IMR-90 (cell line): ENCODE data around the gene IFNAR2. TPM values are rescaled to one million over a fixed set of nuclear protein-coding genes. Genes with fewer than 3 reads are reported as not detected.

Experiments used
- ATAC-seq: fragments of 200-7000 bp; cut with Tn5 transposase; 2 replicates; pipeline ENCODE4 v1.9.1; 2020; ENCODE audit warnings: low read depth, mild to moderate bottlenecking, moderate library complexity
- BruUV-seq: library from RNA; stranded (reverse); fragments of 400-500 nt; replicated peaks from 2 replicates; lab custom pipeline; 2021; lab: Mats Ljungman, UMichigan
- CTCF ChIA-PET: fragments of 300-600 bp; formaldehyde crosslinking; extraction: SDS; loops from one replicate; lab custom pipeline; 2021; ENCODE audit warnings: antibody characterized with exemption; lab: Yijun Ruan, JAX
- POLR2A ChIA-PET: fragments of 300-600 bp; sonication (Branson Sonifier 250); formaldehyde crosslinking; loops from one replicate; lab custom pipeline; 2022; ENCODE audit warnings: antibody characterized with exemption; ENCODE audit not compliant: unreplicated experiment; lab: Charles Lee
- DNase-seq: peaks from one replicate; pipeline ENCODE4 v3.0.0; 2013
- H2AFZ ChIP-seq: replicated peaks from 2 replicates; pipeline ENCODE3; 2013; ENCODE audit warnings: low read length, mild to moderate bottlenecking; ENCODE audit not compliant: poor library complexity
- H2AK5ac ChIP-seq: 2 replicates; pipeline ENCODE4 v1.6.1; 2013; ENCODE audit warnings: low read depth, low read length, inconsistent platforms
- H2AK9ac ChIP-seq: replicated peaks from 2 replicates; pipeline ENCODE3; 2013; ENCODE audit warnings: mild to moderate bottlenecking, low read depth, low read length, moderate library complexity; ENCODE audit not compliant: poor library complexity
- H2BK120ac ChIP-seq: 2 replicates; pipeline ENCODE4 v1.6.1; 2013; ENCODE audit warnings: low read depth, low read length, inconsistent platforms
- H2BK15ac ChIP-seq: 3 replicates; pipeline ENCODE4 v1.6.1; 2013; ENCODE audit warnings: low read depth, low read length, inconsistent platforms
- H2BK20ac ChIP-seq: 2 replicates; pipeline ENCODE4 v1.6.1; 2013; ENCODE audit warnings: low read depth, mild to moderate bottlenecking, inconsistent platforms, low read length, moderate library complexity
- H2BK5ac ChIP-seq: 2 replicates; pipeline ENCODE4 v1.6.1; 2013; ENCODE audit warnings: mild to moderate bottlenecking, low read depth, low read length, inconsistent platforms; ENCODE audit not compliant: poor library complexity, severe bottlenecking
- H3K14ac ChIP-seq: replicated peaks from 2 replicates; pipeline ENCODE4 v1.6.1; 2013; ENCODE audit warnings: low read depth, low read length, inconsistent platforms
- H3K18ac ChIP-seq: 2 replicates; pipeline ENCODE4 v1.6.1; 2013; ENCODE audit warnings: low read depth, low read length, control low read depth
- H3K23ac ChIP-seq: 2 replicates; pipeline ENCODE4 v1.6.1; 2013; ENCODE audit warnings: low read depth, low read length, inconsistent platforms
- H3K27ac ChIP-seq: 2 replicates; pipeline ENCODE4 v1.5.1; 2013; ENCODE audit warnings: mild to moderate bottlenecking, control low read depth, low read length; ENCODE audit not compliant: insufficient read depth
- H3K27me3 ChIP-seq: 2 replicates; pipeline ENCODE4 v1.6.1; 2013; ENCODE audit warnings: low read length; ENCODE audit not compliant: control insufficient read depth, insufficient read depth
- H3K36me3 ChIP-seq: 2 replicates; pipeline ENCODE4 v1.6.1; 2013; ENCODE audit warnings: low read length, mixed read lengths; ENCODE audit not compliant: control insufficient read depth, insufficient read depth
- H3K4ac ChIP-seq: 2 replicates; pipeline ENCODE4 v1.6.1; 2013; ENCODE audit warnings: low read depth, low read length, inconsistent platforms
- H3K4me1 ChIP-seq: 2 replicates; pipeline ENCODE4 v1.6.1; 2013; ENCODE audit warnings: low read length, mixed read lengths; ENCODE audit not compliant: control insufficient read depth, insufficient read depth
- H3K4me2 ChIP-seq: 2 replicates; pipeline ENCODE4 v1.6.1; 2013; ENCODE audit warnings: low read depth, mild to moderate bottlenecking, control low read depth, low read length, moderate library complexity
- H3K4me3 ChIP-seq: 2 replicates; pipeline ENCODE4 v1.5.1; 2013; ENCODE audit warnings: low read depth, mild to moderate bottlenecking, control low read depth, low read length, moderate library complexity; ENCODE audit not compliant: insufficient read depth
- H3K56ac ChIP-seq: 2 replicates; pipeline ENCODE4 v1.6.1; 2013; ENCODE audit warnings: low read length, inconsistent platforms; ENCODE audit not compliant: insufficient read depth; ENCODE audit errors: extremely low read depth
- H3K79me1 ChIP-seq, 2 experiments: 2 replicates each; pipeline ENCODE4 v1.6.1; 2013; ENCODE audit warnings: low read length in 2 of 2, inconsistent platforms in 1 of 2, low read depth in 1 of 2
- H3K9ac ChIP-seq: 2 replicates; pipeline ENCODE4 v1.6.1; 2013; ENCODE audit warnings: low read depth, low read length, control low read depth
- H3K9me1 ChIP-seq: 2 replicates; pipeline ENCODE4 v1.6.1; 2013; ENCODE audit warnings: low read length, inconsistent platforms; ENCODE audit not compliant: insufficient read depth
- H3K9me3 ChIP-seq: 2 replicates; pipeline ENCODE4 v1.6.1; 2013; ENCODE audit warnings: low read length; ENCODE audit not compliant: control insufficient read depth, insufficient read depth
- H4K20me1 ChIP-seq: 2 replicates; pipeline ENCODE4 v1.6.1; 2013; ENCODE audit warnings: low read length, inconsistent platforms; ENCODE audit not compliant: insufficient read depth
- H4K5ac ChIP-seq: 2 replicates; pipeline ENCODE4 v1.6.1; 2013; ENCODE audit warnings: mild to moderate bottlenecking, low read depth, low read length, control low read depth
- H4K8ac ChIP-seq, 2 experiments: 2 replicates each; pipeline ENCODE4 v1.6.1; 2013; ENCODE audit warnings: low read depth in 2 of 2, low read length in 2 of 2, control low read depth in 1 of 2, inconsistent platforms in 1 of 2
- H4K91ac ChIP-seq: 2 replicates; pipeline ENCODE4 v1.6.1; 2013; ENCODE audit warnings: low read depth, low read length, inconsistent platforms; ENCODE audit not compliant: insufficient read depth
- CEBPB ChIP-seq: IDR thresholded peaks from 2 replicates; pipeline ENCODE4 v1.6.1; 2012; ENCODE audit warnings: low read depth, low read length, improper control_type of control experiment
- RAD21 ChIP-seq: IDR thresholded peaks from 2 replicates; pipeline ENCODE4 v1.6.1; 2012; ENCODE audit warnings: low read length, improper control_type of control experiment
- WGBS, 2 experiments: methylation state at CpG; one replicate each; pipeline versions ENCODE4 v1.1.5 to v1.1.7; 2013; ENCODE audit warnings: missing lambda C conversion rate in 2 of 2; ENCODE audit not compliant: insufficient read length in 1 of 2; ENCODE audit errors: extremely low coverage in 2 of 2; 5-methylcytosine and 5-hydroxymethylcytosine counted together
- dilution Hi-C: fragments of 300-500 bp; cut with HindIII; formaldehyde crosslinking; loops from one replicate; pipeline ENCODE4 v1.14.3; 2018; ENCODE audit warnings: low sequenced_read_pairs; ENCODE audit not compliant: unreplicated experiment
- in situ Hi-C: fragments of 300-500 bp; cut with MboI; formaldehyde crosslinking; loops from 3 replicates; pipeline ENCODE4 v1.14.3; 2019; ENCODE audit warnings: low sequenced_read_pairs, inconsistent platforms, mixed read lengths
- intact Hi-C: fragments of 100-400 bp; cut with micrococcal nuclease; formaldehyde crosslinking; loops from 2 replicates; pipeline ENCODE4 v1.10.0; 2022
- polyA plus RNA-seq, 3 experiments: library from polyadenylated mRNA; depleted of rRNA; stranded (reverse); fragments of >200 nt; gene quantifications; 2 replicates each; pipeline ENCODE4 v1.2.3, GENCODE V29; 2012; ENCODE audit warnings: low replicate concordance in 1 of 3
- total RNA-seq: library from RNA; depleted of rRNA; stranded (reverse); fragments of >200 nt; gene quantifications from 2 replicates; pipeline ENCODE4 v1.2.3, GENCODE V29; 2012
- TF ChIP-seq, protein P1 (sequence below): fragments of 150-350 bp; IDR thresholded peaks from 2 replicates; pipeline ENCODE4 v1.6.1; 2016; ENCODE audit warnings: low read depth, mild to moderate bottlenecking, low read length, moderate library complexity, borderline replicate concordance
- TF ChIP-seq, protein P2 (sequence below): conservative IDR thresholded peaks from 2 replicates; pipeline ENCODE4 v1.5.1; 2012; ENCODE audit warnings: mild to moderate bottlenecking, low read depth, low read length, improper control_type of control experiment

IFNAR2 gene
- total and polyA plus RNA-seq, 2 of the 4 experiments (the other 2 are of a cell fraction) = 6.3 to 13.9 TPM

- in situ Hi-C loops (no loop called here), dilution Hi-C loops (no loop called here), intact Hi-C loops (no loop called here)
- ChIA-PET POLR2A (interaction anchor here (0.5 kb wide), 1 partner anchor 7 kb away, joined by 3 read pairs; no protein-coding TSS in a partner anchor), CTCF (no interaction called here)
- H2BK15ac ChIP-seq = no peak overlapping the region
- peaks cover 19% of the 10 kb centered on the region for H4K20me1 ChIP-seq
- 60% methylated on average over 1 of the region's 3 CpGs; no CpG with 5 or more reads in 1 of the 2 experiments for WGBS, 2 experiments
- peaks cover 6% of the 10 kb centered on the region for H3K4me1 ChIP-seq
- peaks cover 7% of the 10 kb centered on the region; the same call in 1 of the 2 replicates for H3K9me1 ChIP-seq
- H4K5ac ChIP-seq = no peak overlapping the region
- H3K23ac ChIP-seq = peak overlapping the region; percentile 29
- H4K91ac ChIP-seq = no peak overlapping the region
- no peak overlapping the region for H3K4me3 ChIP-seq
- no peak overlapping the region for H2AK5ac ChIP-seq
- no peaks in the 10 kb centered on the region for H3K27me3 ChIP-seq
- H2BK20ac ChIP-seq = no peak overlapping the region
- no peak overlapping the region for H3K14ac ChIP-seq
- no TSS peak for BruUV-seq
- no peak overlapping the region for H2AK9ac ChIP-seq
- no peak overlapping the region for H3K4ac ChIP-seq
- H3K27ac ChIP-seq = no peak overlapping the region
- H2BK120ac ChIP-seq = no peak overlapping the region
- H4K8ac ChIP-seq = no peak overlapping the region
- no peaks in the 10 kb centered on the region for H3K9me3 ChIP-seq
- no peak overlapping the region for H2AFZ ChIP-seq
- no peak overlapping the region for H3K4me2 ChIP-seq
- no peak for DNase-seq
- TF ChIP-seq, protein P1, sequence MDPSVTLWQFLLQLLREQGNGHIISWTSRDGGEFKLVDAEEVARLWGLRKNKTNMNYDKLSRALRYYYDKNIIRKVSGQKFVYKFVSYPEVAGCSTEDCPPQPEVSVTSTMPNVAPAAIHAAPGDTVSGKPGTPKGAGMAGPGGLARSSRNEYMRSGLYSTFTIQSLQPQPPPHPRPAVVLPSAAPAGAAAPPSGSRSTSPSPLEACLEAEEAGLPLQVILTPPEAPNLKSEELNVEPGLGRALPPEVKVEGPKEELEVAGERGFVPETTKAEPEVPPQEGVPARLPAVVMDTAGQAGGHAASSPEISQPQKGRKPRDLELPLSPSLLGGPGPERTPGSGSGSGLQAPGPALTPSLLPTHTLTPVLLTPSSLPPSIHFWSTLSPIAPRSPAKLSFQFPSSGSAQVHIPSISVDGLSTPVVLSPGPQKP = no peak
- TF ChIP-seq CEBPB (no peak), RAD21 (no peak)
- TF ChIP-seq, protein P2, sequence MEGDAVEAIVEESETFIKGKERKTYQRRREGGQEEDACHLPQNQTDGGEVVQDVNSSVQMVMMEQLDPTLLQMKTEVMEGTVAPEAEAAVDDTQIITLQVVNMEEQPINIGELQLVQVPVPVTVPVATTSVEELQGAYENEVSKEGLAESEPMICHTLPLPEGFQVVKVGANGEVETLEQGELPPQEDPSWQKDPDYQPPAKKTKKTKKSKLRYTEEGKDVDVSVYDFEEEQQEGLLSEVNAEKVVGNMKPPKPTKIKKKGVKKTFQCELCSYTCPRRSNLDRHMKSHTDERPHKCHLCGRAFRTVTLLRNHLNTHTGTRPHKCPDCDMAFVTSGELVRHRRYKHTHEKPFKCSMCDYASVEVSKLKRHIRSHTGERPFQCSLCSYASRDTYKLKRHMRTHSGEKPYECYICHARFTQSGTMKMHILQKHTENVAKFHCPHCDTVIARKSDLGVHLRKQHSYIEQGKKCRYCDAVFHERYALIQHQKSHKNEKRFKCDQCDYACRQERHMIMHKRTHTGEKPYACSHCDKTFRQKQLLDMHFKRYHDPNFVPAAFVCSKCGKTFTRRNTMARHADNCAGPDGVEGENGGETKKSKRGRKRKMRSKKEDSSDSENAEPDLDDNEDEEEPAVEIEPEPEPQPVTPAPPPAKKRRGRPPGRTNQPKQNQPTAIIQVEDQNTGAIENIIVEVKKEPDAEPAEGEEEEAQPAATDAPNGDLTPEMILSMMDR = no peak
- no peak for ATAC-seq
- no peaks in the 10 kb centered on the region for H3K36me3 ChIP-seq
- no peak overlapping the region for H3K18ac ChIP-seq
- H3K56ac ChIP-seq = no peak overlapping the region
- no peak overlapping the region for H3K9ac ChIP-seq
- no peak overlapping the region for H2BK5ac ChIP-seq
- H3K79me1 ChIP-seq = peaks cover 28 to 58% of the 10 kb centered on the region in 2 experiments
Measured at GRCh38 chr21:33234635-33235520, 5.1 kb downstream of the IFNAR2 start.
